Esophagus squamous epithelium (tissue), 5 donors: Measurements from ENCODE around the gene FRMPD4. TPM values are rescaled to one million over a fixed set of nuclear protein-coding genes. Genes with fewer than 3 reads are reported as not detected.

Experiments used
- DNase-seq: peaks from one replicate; lab custom pipeline; 2025; lab: John Stamatoyannopoulos, UW
- H3K27ac ChIP-seq, 4 donors: fragments of 200-600 bp; sonication (generic); one replicate each; pipeline ENCODE4 v1.5.1; 2016 to 2019; ENCODE audit warnings: mild to moderate bottlenecking in 1 of 4
- H3K27me3 ChIP-seq, 4 donors: fragments of 200-600 bp; sonication (generic); 1 replicate in 3 of 4; 2 replicates in 1 of 4; pipeline versions ENCODE4 v1.5.1 to v1.6.0; 2017 to 2021; ENCODE audit warnings: antibody characterized with exemption in 1 of 4
- H3K36me3 ChIP-seq, 3 donors: fragments of 200-600 bp; sonication (generic); one replicate each; pipeline ENCODE4 v1.5.1; 2016 to 2019
- H3K4me1 ChIP-seq, 3 donors: fragments of 200-600 bp; sonication (generic); one replicate each; pipeline ENCODE4 v1.5.1; 2017 to 2019
- H3K4me3 ChIP-seq, 4 donors: fragments of 200-600 bp; sonication (generic); 1 replicate in 3 of 4; 2 replicates in 1 of 4; pipeline ENCODE4 v1.5.1; 2016 to 2019; ENCODE audit warnings: mild to moderate bottlenecking in 2 of 4, moderate library complexity in 1 of 4
- H3K9me3 ChIP-seq, 3 donors: fragments of 200-600 bp; sonication (generic); one replicate each; pipeline ENCODE4 v1.5.1; 2016 to 2019
- CTCF ChIP-seq, 6 experiments: fragments of 450-650 bp in 4 of 6; fragments of 200-600 bp in 2 of 6; sonication (generic) in 2 of 6; IDR thresholded peaks; one replicate each; pipeline ENCODE4 v1.5.1; 2016 to 2019; ENCODE audit warnings: antibody characterized with exemption in 6 of 6, mild to moderate bottlenecking in 4 of 6, moderate library complexity in 4 of 6
- POLR2A ChIP-seq, 4 donors: fragments of 450-650 bp; IDR thresholded peaks; one replicate each; pipeline ENCODE4 v1.6.1; 2017; ENCODE audit warnings: antibody characterized with exemption in 4 of 4, mild to moderate bottlenecking in 4 of 4, moderate library complexity in 3 of 4
- WGBS, 2 donors: methylation state at CpG; one replicate each; pipeline ENCODE4 v1.1.5; 2018; 5-methylcytosine and 5-hydroxymethylcytosine counted together
- intact Hi-C: fragments of 100-400 bp; cut with DNase I; formaldehyde crosslinking; loops from one replicate; pipeline ENCODE4 v1.15.0; 2022
- total RNA-seq, 4 donors: library from RNA; depleted of rRNA; stranded (reverse); fragments of >200 nt; gene quantifications; one replicate each; pipeline ENCODE4 v1.1.0, GENCODE V29; 2016
- donor health status: DM: yes; HTN: yes; CAD: no.

The FRMPD4 gene
- total RNA-seq, 4 donors from 2014 or later, result under 0.01 to 0.06 TPM; not detected in 2

GRCh38 chrX:12330841-12331240, 192.6 kb downstream of the FRMPD4 start:
- no peak for DNase-seq
- WGBS, 2 donors, result 73 to 97% methylated on average over 3 of the region's 3 CpGs
- H3K4me1 ChIP-seq, result no peaks in the 10 kb centered on the region
- no peak overlapping the region for H3K27ac ChIP-seq
- no peaks in the 10 kb centered on the region for H3K36me3 ChIP-seq
- intact Hi-C loops, result no loop called here
- H3K27me3 ChIP-seq, result no peaks in the 10 kb centered on the region
- no peak for TF ChIP-seq POLR2A (IDR thresholded peaks at IDR 0.05)
- TF ChIP-seq CTCF (IDR thresholded peaks at IDR 0.05), result no peak
- no peak overlapping the region for H3K4me3 ChIP-seq
- H3K9me3 ChIP-seq, result no peaks in the 10 kb centered on the region

GRCh38 chrX:12332786-12333347, 194.6 kb downstream of the FRMPD4 start:
- Histone ChIP-seq H3K9me3 (no peaks in the 10 kb centered on the region), H3K36me3 (no peaks in the 10 kb centered on the region), H3K27ac (no peak overlapping the region), H3K4me1 (no peaks in the 10 kb centered on the region), H3K4me3 (no peak overlapping the region), H3K27me3 (no peaks in the 10 kb centered on the region)
- intact Hi-C loops, result no loop called here
- TF ChIP-seq CTCF (IDR thresholded peaks at IDR 0.05), result no peak
- DNase-seq, result no peak
- 61 to 67% methylated on average over 3 of the region's 3 CpGs for WGBS, 2 donors

- no peaks in the 10 kb centered on the region for H3K4me1 ChIP-seq
- 44 to 81% methylated on average over 2 of the region's 2 CpGs for WGBS, 2 donors
- DNase-seq, result no peak
- no peak for TF ChIP-seq POLR2A (IDR thresholded peaks at IDR 0.05)
- TF ChIP-seq CTCF (IDR thresholded peaks at IDR 0.05), result no peak
- intact Hi-C loops, result no loop called here
- H3K27ac ChIP-seq, result no peak overlapping the region
- no peaks in the 10 kb centered on the region for H3K27me3 ChIP-seq
- no peaks in the 10 kb centered on the region for H3K9me3 ChIP-seq
- H3K36me3 ChIP-seq, result no peaks in the 10 kb centered on the region
- H3K4me3 ChIP-seq, result no peak overlapping the region
Measured at GRCh38 chrX:12339921-12340320, 201.6 kb downstream of the FRMPD4 start.

- TF ChIP-seq POLR2A (IDR thresholded peaks at IDR 0.05), result no peak
- no peak for TF ChIP-seq CTCF (IDR thresholded peaks at IDR 0.05)
- H3K9me3 ChIP-seq, result no peaks in the 10 kb centered on the region
- H3K27me3 ChIP-seq, result no peaks in the 10 kb centered on the region
- H3K4me1 ChIP-seq, result no peaks in the 10 kb centered on the region
- no peak overlapping the region for H3K4me3 ChIP-seq
- 65 to 93% methylated on average over 2 of the region's 2 CpGs for WGBS, 2 donors
- intact Hi-C loops, result no loop called here
- H3K27ac ChIP-seq, result no peak overlapping the region
- DNase-seq, result no peak
- no peaks in the 10 kb centered on the region for H3K36me3 ChIP-seq
Measured at GRCh38 chrX:12344954-12345353, 206.7 kb downstream of the FRMPD4 start.

GRCh38 chrX:12349201-12349600, 210.9 kb downstream of the FRMPD4 start:
- Histone ChIP-seq H3K9me3 (no peaks in the 10 kb centered on the region), H3K36me3 (no peaks in the 10 kb centered on the region), H3K27ac (no peak overlapping the region), H3K4me1 (no peaks in the 10 kb centered on the region), H3K27me3 (no peaks in the 10 kb centered on the region), H3K4me3 (no peak overlapping the region)
- TF ChIP-seq CTCF (IDR thresholded peaks at IDR 0.05) (no peak), POLR2A (IDR thresholded peaks at IDR 0.05) (no peak)
- intact Hi-C loops, result no loop called here
- DNase-seq, result no peak
- 48 to 77% methylated on average over 7 to 8 of the region's 8 CpGs for WGBS, 2 donors
